ENCODE results near the gene PLOD1. TPM values are rescaled to one million over a fixed set of nuclear protein-coding genes. Genes with fewer than 3 reads are reported as not detected.
"Not testable (repeated sequence)": the region's sequence is repeated elsewhere in the genome, so short reads cannot be mapped to it uniquely, and the experiment has no call there.

Gene PLOD1
- total and polyA plus RNA-seq, 4 donors, result 33.5 to 112 (median 79.1) TPM

DNA sequence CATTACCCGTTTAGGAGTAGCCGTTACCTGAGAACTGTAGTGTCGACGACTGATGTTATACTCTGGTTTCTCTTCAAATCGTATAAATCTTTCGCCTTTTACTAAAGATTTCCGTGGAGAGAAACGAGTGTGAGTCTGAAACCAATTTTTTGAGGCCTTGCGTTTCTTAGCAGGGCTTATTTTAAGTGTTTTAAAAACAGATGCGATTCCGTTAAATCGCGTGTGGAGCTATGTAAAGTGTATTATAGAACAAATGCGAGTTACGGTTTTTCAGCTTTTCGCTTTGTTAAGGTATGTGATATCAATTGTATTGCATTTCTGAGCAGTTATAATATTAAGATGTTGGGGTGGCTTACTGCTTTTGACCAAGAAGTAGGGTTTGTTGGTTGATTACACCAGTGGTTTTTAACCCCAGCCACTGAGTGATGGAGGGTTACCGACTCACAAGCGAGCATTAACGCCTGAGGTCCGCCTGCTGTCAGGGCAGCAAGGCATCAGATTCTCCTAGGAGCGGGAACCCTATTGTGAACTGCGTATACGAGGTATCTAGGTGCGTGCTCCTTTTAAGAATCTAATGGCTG lies 26.3 kb upstream of the PLOD1 start:
- Histone ChIP-seq H3K36me3 (ENCODE audit: control insufficient read depth in 4 of 4, insufficient read depth in 4 of 4, low read length in 4 of 4) (no peaks in the 10 kb centered on the region), H3K9ac (ENCODE audit: insufficient read depth in 1 of 2, low read length in 2 of 2) (peak overlapping the region; percentile 65 to 98), H3K4me3 (peak overlapping the region; percentile 55), H3K9me3 (ENCODE audit: control insufficient read depth in 4 of 4, insufficient read depth in 3 of 4, low read length in 3 of 4) (no peaks in the 10 kb centered on the region), H3K4me1 (ENCODE audit: control insufficient read depth in 5 of 5, insufficient read depth in 5 of 5, low read length in 5 of 5) (no peaks in the 10 kb centered on the region), H3K27me3 (ENCODE audit: control insufficient read depth in 3 of 3, insufficient read depth in 3 of 3, low read length in 2 of 3) (no peaks in the 10 kb centered on the region), H3K27ac (ENCODE audit: low read depth in 1 of 2, low read length in 1 of 2) (peak overlapping the region; percentile 97 to 98)
- TF ChIP-seq, protein P1, sequence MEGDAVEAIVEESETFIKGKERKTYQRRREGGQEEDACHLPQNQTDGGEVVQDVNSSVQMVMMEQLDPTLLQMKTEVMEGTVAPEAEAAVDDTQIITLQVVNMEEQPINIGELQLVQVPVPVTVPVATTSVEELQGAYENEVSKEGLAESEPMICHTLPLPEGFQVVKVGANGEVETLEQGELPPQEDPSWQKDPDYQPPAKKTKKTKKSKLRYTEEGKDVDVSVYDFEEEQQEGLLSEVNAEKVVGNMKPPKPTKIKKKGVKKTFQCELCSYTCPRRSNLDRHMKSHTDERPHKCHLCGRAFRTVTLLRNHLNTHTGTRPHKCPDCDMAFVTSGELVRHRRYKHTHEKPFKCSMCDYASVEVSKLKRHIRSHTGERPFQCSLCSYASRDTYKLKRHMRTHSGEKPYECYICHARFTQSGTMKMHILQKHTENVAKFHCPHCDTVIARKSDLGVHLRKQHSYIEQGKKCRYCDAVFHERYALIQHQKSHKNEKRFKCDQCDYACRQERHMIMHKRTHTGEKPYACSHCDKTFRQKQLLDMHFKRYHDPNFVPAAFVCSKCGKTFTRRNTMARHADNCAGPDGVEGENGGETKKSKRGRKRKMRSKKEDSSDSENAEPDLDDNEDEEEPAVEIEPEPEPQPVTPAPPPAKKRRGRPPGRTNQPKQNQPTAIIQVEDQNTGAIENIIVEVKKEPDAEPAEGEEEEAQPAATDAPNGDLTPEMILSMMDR (IDR thresholded peaks at IDR 0.05; ENCODE audit: control extremely low read depth, extremely low read depth), result no peak
- DNase-seq, result peak; percentile 69 to 98 (median 97)
- ATAC-seq (ENCODE audit: insufficient read depth, low FRiP score), result peak; percentile 54
- 0% methylated on average over 24 of the region's 24 CpGs for WGBS, 2 donors

DNA sequence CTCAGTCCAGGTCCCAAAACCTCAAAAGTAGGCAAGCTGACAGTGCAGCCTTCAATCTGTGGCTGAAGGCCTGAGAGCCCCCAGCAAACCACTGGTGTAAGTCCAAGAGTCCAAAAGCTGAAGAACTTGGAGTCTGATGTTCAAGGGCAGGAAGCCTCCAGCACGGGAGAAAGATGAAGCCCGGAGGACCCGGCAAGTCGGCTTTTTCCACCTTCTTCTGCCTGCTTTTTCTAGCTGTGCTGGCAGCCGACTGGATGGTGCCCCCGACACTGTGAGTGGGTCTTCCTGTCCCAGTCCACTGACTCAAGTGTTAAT lies 23.6 kb upstream of the PLOD1 start:
- H3K9me3 ChIP-seq (ENCODE audit: control insufficient read depth in 4 of 4, insufficient read depth in 3 of 4, low read length in 3 of 4); H3K9ac ChIP-seq (ENCODE audit: insufficient read depth in 1 of 2, low read length in 2 of 2); H3K36me3 ChIP-seq (ENCODE audit: control insufficient read depth in 4 of 4, insufficient read depth in 4 of 4, low read length in 4 of 4); H3K27me3 ChIP-seq (ENCODE audit: control insufficient read depth in 3 of 3, insufficient read depth in 3 of 3, low read length in 2 of 3); ATAC-seq (ENCODE audit: insufficient read depth, low FRiP score); H3K4me3 ChIP-seq; H3K4me1 ChIP-seq (ENCODE audit: control insufficient read depth in 5 of 5, insufficient read depth in 5 of 5, low read length in 5 of 5); DNase-seq: not testable (repeated sequence)
- WGBS, 2 donors, result 76 to 87% methylated on average over 6 of the region's 6 CpGs
- H3K27ac ChIP-seq (ENCODE audit: low read depth in 1 of 2, low read length in 1 of 2), result peak overlapping the region in 1 of 2 donors; percentile 2

DNA sequence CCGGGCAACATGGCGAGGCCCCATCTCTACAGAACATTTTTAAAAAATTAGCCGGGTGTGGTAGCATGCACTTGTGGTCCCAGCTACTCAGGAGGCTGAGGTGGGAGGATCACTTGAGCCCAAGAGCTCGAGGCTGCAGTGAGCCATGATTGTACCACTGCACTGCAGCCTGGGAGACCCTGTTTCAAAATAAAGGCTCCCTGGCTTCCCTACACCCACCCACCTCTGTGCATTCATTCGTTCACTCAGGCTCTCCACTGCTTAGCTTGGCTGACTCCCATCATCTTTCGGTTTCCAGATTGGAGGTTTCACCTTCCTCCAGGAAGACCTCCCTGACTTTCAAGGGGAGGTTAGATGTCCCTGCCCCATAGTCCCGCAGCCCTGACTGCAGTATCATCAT lies 22.5 kb upstream of the PLOD1 start:
- 90 to 95% methylated on average over 7 of the region's 7 CpGs for WGBS, 2 donors
- no peaks in the 10 kb centered on the region for H3K36me3 ChIP-seq (ENCODE audit: control insufficient read depth in 4 of 4, insufficient read depth in 4 of 4, low read length in 4 of 4)
- no peak overlapping the region for H3K27ac ChIP-seq (ENCODE audit: low read depth in 1 of 2, low read length in 1 of 2)
- TF ChIP-seq, protein P1 (IDR thresholded peaks at IDR 0.05; ENCODE audit: control extremely low read depth, extremely low read depth), result no peak
- ATAC-seq (ENCODE audit: insufficient read depth, low FRiP score), result no peak
- H3K4me1 ChIP-seq (ENCODE audit: control insufficient read depth in 5 of 5, insufficient read depth in 5 of 5, low read length in 5 of 5), result no peaks in the 10 kb centered on the region
- H3K4me3 ChIP-seq, result no peak overlapping the region
- H3K9me3 ChIP-seq (ENCODE audit: control insufficient read depth in 4 of 4, insufficient read depth in 3 of 4, low read length in 3 of 4), result no peaks in the 10 kb centered on the region
- no peak for DNase-seq
- no peaks in the 10 kb centered on the region for H3K27me3 ChIP-seq (ENCODE audit: control insufficient read depth in 3 of 3, insufficient read depth in 3 of 3, low read length in 2 of 3)
- H3K9ac ChIP-seq (ENCODE audit: insufficient read depth in 1 of 2, low read length in 2 of 2), result no peak overlapping the region

DNA sequence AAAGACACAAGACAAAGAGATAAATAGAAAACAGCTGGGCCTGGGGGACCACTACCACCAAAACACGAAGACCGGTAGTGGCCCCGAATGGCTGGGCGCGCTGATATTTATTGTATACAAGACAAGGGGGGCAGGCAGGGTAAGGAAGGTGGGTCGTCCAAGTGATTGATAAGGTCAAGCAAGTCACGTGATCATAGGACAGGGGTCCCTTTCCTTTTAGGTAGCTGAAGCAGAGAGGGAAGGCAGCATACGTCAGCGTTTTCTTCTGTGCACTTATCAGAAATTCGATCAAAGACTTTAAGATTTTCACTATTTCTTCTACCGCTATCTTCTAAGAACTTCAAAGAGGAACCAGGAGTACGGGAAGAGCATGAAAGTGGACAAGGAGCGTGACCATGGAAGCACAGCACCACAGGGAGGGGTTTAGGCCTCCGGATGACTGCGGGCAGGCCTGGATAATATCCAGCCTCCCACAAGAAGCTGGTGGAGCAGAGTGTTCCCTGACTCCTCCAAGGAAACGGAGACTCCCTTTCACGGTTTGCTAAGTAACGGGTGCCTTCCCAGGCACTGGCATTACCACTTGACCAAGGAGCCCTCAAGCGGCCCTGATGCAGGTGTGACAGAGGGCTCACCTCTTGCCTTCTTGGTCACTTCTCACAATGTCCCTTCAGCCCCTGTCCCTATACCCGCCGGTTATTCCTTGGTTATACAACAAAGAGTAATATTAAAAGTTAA lies 21.9 kb upstream of the PLOD1 start:
- not testable (repeated sequence) for H3K36me3 ChIP-seq (ENCODE audit: control insufficient read depth in 4 of 4, insufficient read depth in 4 of 4, low read length in 4 of 4); DNase-seq; H3K27ac ChIP-seq (ENCODE audit: low read depth in 1 of 2, low read length in 1 of 2); H3K27me3 ChIP-seq (ENCODE audit: control insufficient read depth in 3 of 3, insufficient read depth in 3 of 3, low read length in 2 of 3); H3K4me3 ChIP-seq; H3K4me1 ChIP-seq (ENCODE audit: control insufficient read depth in 5 of 5, insufficient read depth in 5 of 5, low read length in 5 of 5); H3K9ac ChIP-seq (ENCODE audit: insufficient read depth in 1 of 2, low read length in 2 of 2); H3K9me3 ChIP-seq (ENCODE audit: control insufficient read depth in 4 of 4, insufficient read depth in 3 of 4, low read length in 3 of 4); ATAC-seq (ENCODE audit: insufficient read depth, low FRiP score)
- 81 to 88% methylated on average over 21 of the region's 21 CpGs for WGBS, 2 donors

All from lung (tissue), 12 donors.